PC-9 (cell line): Measurements from ENCODE around the gene RNF212. TPM values are rescaled to one million over a fixed set of nuclear protein-coding genes. Genes with fewer than 3 reads are reported as not detected.

ENCODE experiments used
- BruUV-seq: library from RNA; stranded (reverse); fragments of 400-500 nt; replicated peaks from 2 replicates; lab custom pipeline; 2021; lab: Mats Ljungman, UMichigan
- CTCF ChIA-PET: fragments of 300-600 bp; sonication (Branson Sonifier 250); formaldehyde crosslinking; loops from one replicate; lab custom pipeline; 2022; ENCODE audit warnings: antibody characterized with exemption; lab: Charles Lee
- POLR2A ChIA-PET: fragments of 300-600 bp; sonication (Branson Sonifier 250); formaldehyde crosslinking; loops from one replicate; lab custom pipeline; 2022; ENCODE audit warnings: antibody characterized with exemption; ENCODE audit not compliant: unreplicated experiment; lab: Charles Lee
- DNase-seq, 2 experiments: peaks; one replicate each; pipeline versions ENCODE4 v3.0.0 to v3.0.0-alpha.2; 2015 to 2022; ENCODE audit warnings: mixed read lengths in 1 of 2
- H2AFZ ChIP-seq: fragments of 200-600 bp; sonication (generic); 2 replicates; pipeline ENCODE4 v1.8.1; 2017; ENCODE audit warnings: antibody characterized with exemption
- H3F3A ChIP-seq: fragments of 200-600 bp; sonication (generic); 2 replicates; pipeline ENCODE4 v1.8.1; 2017; ENCODE audit warnings: antibody characterized with exemption, mild to moderate bottlenecking, low read depth; ENCODE audit not compliant: insufficient read depth
- H3K27ac ChIP-seq: fragments of 200-600 bp; sonication (generic); 2 replicates; pipeline ENCODE4 v1.6.1; 2016; ENCODE audit warnings: mixed run types
- H3K27me3 ChIP-seq: fragments of 200-600 bp; sonication (generic); 2 replicates; pipeline ENCODE4 v1.6.1; 2016; ENCODE audit warnings: low read depth, mixed run types; ENCODE audit not compliant: insufficient read depth
- H3K36me3 ChIP-seq: fragments of 200-600 bp; sonication (generic); 2 replicates; pipeline ENCODE4 v1.6.1; 2016; ENCODE audit warnings: low read depth, mixed run types
- H3K4me1 ChIP-seq: fragments of 200-600 bp; sonication (generic); replicated peaks from 2 replicates; pipeline ENCODE4 v1.6.1; 2016; ENCODE audit warnings: mixed run types; ENCODE audit not compliant: insufficient read depth
- H3K4me2 ChIP-seq: fragments of 200-600 bp; sonication (generic); 2 replicates; pipeline ENCODE4 v1.6.1; 2017; ENCODE audit warnings: mixed run types
- H3K4me3 ChIP-seq: fragments of 200-600 bp; sonication (generic); 2 replicates; pipeline ENCODE4 v1.6.1; 2016; ENCODE audit warnings: mixed run types
- H3K79me2 ChIP-seq: fragments of 200-600 bp; sonication (generic); 2 replicates; pipeline ENCODE4 v1.6.1; 2017; ENCODE audit warnings: low read depth, mixed run types
- H3K9me2 ChIP-seq: fragments of 200-600 bp; sonication (generic); 2 replicates; pipeline ENCODE4 v1.8.1; 2017; ENCODE audit warnings: mild to moderate bottlenecking; ENCODE audit not compliant: insufficient read depth
- H3K9me3 ChIP-seq: fragments of 200-600 bp; sonication (generic); 2 replicates; pipeline ENCODE4 v1.8.1; 2016; ENCODE audit warnings: low read depth; ENCODE audit not compliant: insufficient read depth
- H4K20me1 ChIP-seq: fragments of 200-600 bp; sonication (generic); 2 replicates; pipeline ENCODE4 v1.8.1; 2017; ENCODE audit not compliant: insufficient read depth
- EZH2 ChIP-seq: fragments of 200-600 bp; sonication (generic); IDR thresholded peaks from 2 replicates; pipeline ENCODE4 v1.8.0; 2017; ENCODE audit warnings: antibody characterized with exemption, low read depth
- intact Hi-C: fragments of 100-400 bp; cut with micrococcal nuclease; formaldehyde crosslinking; loops from one replicate; pipeline ENCODE4 v1.10.0; 2022; ENCODE audit not compliant: unreplicated experiment
- total RNA-seq: library from RNA; stranded (reverse); gene quantifications from 2 replicates; pipeline ENCODE4 v1.2.3, GENCODE V29; 2021
- TF ChIP-seq, protein P1 (sequence below): fragments of 200-600 bp; sonication (generic); conservative IDR thresholded peaks from 2 replicates; pipeline ENCODE4 v1.6.1; 2017; ENCODE audit warnings: mixed run types, antibody characterized with exemption, mild to moderate bottlenecking, moderate library complexity

The RNF212 gene
- total RNA-seq, 1 experiment from 2014 or later, result 4.2 TPM

DNA sequence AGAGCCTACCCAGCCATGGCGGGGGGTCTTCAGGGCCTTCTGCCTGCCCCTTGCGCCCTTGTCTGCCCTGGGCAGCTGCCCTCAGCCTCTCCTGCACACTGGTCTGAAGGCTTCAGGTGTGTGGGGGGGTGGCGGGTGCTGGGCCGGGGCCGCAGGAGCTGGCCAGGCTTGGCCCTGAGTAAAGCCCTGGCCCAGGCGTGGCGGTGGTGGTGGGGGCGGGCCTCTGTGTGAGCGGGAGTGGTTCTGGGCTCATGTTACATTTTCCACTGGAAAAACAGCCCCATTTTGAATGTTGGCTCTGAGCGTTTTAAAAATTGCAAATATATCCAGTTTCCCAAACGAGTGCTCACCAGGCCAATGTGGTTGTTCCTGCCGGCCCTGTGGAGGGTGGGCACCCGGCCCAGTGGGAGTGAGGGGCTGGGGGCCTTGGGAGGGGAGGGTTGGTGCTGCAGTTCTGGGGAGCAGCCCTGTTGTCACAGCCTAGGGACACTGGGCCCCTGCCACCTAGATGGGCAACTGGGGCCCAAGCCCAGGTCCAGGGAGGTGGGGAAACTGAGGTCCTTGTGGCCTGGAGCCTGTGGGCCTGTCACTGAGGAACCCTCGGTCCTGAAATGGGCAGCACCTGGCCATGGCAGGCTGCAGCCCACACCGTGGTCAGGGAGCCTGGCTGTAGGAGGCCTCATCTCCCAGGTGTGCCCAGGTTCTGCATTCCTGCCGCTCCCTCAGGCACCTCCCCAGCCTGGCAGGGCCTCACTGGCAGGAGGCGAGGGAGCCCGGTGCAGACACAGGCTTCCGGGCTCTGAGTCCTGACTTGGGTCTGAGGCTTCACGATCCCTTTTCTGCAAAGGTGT lies 73.6 kb downstream of the RNF212 start:
- no peaks in the 10 kb centered on the region for H3K79me2 ChIP-seq
- ChIA-PET POLR2A (interaction anchor here (0.6 kb wide), 1 partner anchor 669 kb away, joined by 29 read pairs; no protein-coding TSS in a partner anchor), CTCF (interaction anchor here (0.6 kb wide), 1 partner anchor 307 kb away, joined by 4 read pairs; no protein-coding TSS in a partner anchor)
- H3K4me1 ChIP-seq, result peaks cover 46% of the 10 kb centered on the region
- DNase-seq, result peak in 1 of 2 experiments; percentile 78
- TF ChIP-seq, protein P1, sequence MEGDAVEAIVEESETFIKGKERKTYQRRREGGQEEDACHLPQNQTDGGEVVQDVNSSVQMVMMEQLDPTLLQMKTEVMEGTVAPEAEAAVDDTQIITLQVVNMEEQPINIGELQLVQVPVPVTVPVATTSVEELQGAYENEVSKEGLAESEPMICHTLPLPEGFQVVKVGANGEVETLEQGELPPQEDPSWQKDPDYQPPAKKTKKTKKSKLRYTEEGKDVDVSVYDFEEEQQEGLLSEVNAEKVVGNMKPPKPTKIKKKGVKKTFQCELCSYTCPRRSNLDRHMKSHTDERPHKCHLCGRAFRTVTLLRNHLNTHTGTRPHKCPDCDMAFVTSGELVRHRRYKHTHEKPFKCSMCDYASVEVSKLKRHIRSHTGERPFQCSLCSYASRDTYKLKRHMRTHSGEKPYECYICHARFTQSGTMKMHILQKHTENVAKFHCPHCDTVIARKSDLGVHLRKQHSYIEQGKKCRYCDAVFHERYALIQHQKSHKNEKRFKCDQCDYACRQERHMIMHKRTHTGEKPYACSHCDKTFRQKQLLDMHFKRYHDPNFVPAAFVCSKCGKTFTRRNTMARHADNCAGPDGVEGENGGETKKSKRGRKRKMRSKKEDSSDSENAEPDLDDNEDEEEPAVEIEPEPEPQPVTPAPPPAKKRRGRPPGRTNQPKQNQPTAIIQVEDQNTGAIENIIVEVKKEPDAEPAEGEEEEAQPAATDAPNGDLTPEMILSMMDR, result no peak
- no peak for TF ChIP-seq EZH2
- no peaks in the 10 kb centered on the region for H4K20me1 ChIP-seq
- H3K4me2 ChIP-seq, result peak overlapping the region; percentile 70
- H3F3A ChIP-seq, result peaks cover 26% of the 10 kb centered on the region; the same call in 1 of the 2 replicates
- peak overlapping the region; percentile 75; the same call in 1 of the 2 replicates for H2AFZ ChIP-seq
- no TSS peak for BruUV-seq
- H3K4me3 ChIP-seq, result no peak overlapping the region
- no peaks in the 10 kb centered on the region for H3K27me3 ChIP-seq
- no peaks in the 10 kb centered on the region for H3K36me3 ChIP-seq
- H3K9me3 ChIP-seq, result no peaks in the 10 kb centered on the region
- intact Hi-C loops, result loop anchor here (5.0 to 10.0 kb wide), 4 partner anchors 43 to 295 kb away; partner anchors contain the start of gene CTBP1
- H3K9me2 ChIP-seq, result no peaks in the 10 kb centered on the region
- no peak overlapping the region for H3K27ac ChIP-seq

DNA sequence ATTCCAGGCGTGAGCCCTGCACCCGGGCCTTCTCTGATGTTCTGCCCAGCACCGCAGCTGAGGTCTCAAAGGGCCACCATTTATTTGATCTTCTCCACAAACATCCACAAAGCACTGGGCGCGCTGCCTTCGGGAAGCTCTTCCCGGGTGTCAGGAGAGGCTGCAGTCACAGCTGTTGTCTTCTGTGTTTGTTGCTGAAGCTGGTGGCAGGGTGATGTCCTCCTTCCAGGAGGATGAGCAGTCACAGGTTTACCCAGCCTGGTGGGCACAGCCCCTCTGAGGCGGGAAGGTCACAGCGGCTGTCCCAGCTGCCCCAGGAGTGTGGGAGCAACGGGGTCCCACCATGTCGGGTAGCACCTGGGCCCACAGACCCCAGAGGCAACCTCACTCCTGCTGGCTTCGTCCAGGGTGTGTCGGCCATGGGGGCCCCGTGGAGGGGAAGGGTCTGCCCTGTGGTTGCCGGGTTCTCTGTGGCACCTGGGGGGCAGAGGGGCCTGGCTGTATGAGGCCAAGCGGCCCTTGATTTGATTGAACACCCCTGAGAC lies 74.3 kb downstream of the RNF212 start:
- BruUV-seq, result no TSS peak
- intact Hi-C loops, result no loop called here
- ChIA-PET CTCF (no interaction called here), POLR2A (no interaction called here)
- DNase-seq, result no peak
- Histone ChIP-seq H3K36me3 (no peaks in the 10 kb centered on the region), H3K4me2 (peak overlapping the region; percentile 70; the same call in 1 of the 2 replicates), H2AFZ (no peak overlapping the region), H3K79me2 (no peaks in the 10 kb centered on the region), H4K20me1 (no peaks in the 10 kb centered on the region), H3K9me3 (no peaks in the 10 kb centered on the region), H3K27ac (no peak overlapping the region), H3K27me3 (no peaks in the 10 kb centered on the region), H3K4me3 (no peak overlapping the region), H3F3A (peaks cover 20% of the 10 kb centered on the region; the same call in 1 of the 2 replicates), H3K9me2 (no peaks in the 10 kb centered on the region), H3K4me1 (peaks cover 39% of the 10 kb centered on the region)
- no peak for TF ChIP-seq EZH2
- TF ChIP-seq, protein P1, result no peak

DNA sequence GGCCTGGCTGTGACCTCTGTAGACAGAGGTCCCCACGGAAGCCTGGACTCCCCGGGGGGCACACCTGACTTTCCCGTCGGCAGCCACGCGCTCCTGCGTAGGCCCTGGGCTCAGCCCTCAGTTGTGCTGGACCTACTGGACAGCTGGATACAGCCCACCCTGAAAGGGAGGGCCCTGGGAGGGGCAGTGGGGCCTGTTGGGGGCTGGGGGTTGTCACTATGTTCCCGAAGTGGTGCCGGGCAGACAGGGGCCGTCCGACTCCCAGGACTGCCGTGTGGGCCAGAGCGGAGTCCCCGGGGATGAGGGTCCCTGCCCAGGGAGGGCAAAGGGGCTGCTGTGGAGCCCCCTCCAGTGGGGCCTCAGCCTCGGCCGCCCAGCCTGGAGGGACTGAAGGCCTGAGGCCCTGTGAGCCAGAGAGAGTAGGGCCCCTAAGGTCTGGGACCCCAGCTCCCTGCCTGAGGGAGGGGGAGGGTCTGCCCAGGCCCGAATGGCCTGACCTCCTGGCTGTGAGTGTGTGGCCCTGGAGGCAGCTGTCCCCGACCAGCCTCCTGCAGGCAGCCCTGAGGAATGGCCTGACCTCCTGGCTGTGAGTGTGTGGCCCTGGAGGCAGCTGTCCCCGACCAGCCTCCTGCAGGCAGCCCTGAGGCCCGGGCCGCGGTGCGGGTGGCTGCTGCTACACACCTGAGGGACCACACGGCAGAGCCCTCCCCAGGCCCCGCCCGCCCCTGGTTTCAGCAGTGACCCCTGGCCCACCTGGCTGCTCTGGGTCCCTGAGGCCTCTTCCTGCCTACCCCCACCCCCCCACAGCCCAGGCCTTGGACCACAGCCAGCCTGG lies 76.2 kb downstream of the RNF212 start:
- Histone ChIP-seq H2AFZ (no peak overlapping the region), H4K20me1 (no peaks in the 10 kb centered on the region), H3K36me3 (no peaks in the 10 kb centered on the region), H3K79me2 (no peaks in the 10 kb centered on the region), H3K27me3 (peaks cover 10% of the 10 kb centered on the region), H3K4me1 (peaks cover 24% of the 10 kb centered on the region), H3F3A (peaks cover 15% of the 10 kb centered on the region; the same call in 1 of the 2 replicates), H3K4me2 (no peak overlapping the region), H3K27ac (no peak overlapping the region), H3K4me3 (no peak overlapping the region), H3K9me3 (no peaks in the 10 kb centered on the region), H3K9me2 (no peaks in the 10 kb centered on the region)
- POLR2A ChIA-PET, result interaction anchor here (0.6 kb wide), 1 partner anchor 26 kb away, joined by 4 read pairs; no protein-coding TSS in a partner anchor
- no peak for DNase-seq
- no peak for TF ChIP-seq EZH2
- TF ChIP-seq, protein P1, result no peak
- CTCF ChIA-PET, result interaction anchor here (0.5 to 0.6 kb wide), 2 partner anchors 135 to 606 kb away, joined by 4 to 5 read pairs; partner anchors contain the start of gene SPON2
- intact Hi-C loops, result no loop called here
- no TSS peak for BruUV-seq
